ELF-1 (cell line): ENCODE results near the gene EPHA5.

Experiments
- DNase-seq: peaks from one replicate; pipeline ENCODE4 v3.0.0-alpha.2; 2016; ENCODE audit warnings: low read depth, low spot score

EPHA5 gene

DNA sequence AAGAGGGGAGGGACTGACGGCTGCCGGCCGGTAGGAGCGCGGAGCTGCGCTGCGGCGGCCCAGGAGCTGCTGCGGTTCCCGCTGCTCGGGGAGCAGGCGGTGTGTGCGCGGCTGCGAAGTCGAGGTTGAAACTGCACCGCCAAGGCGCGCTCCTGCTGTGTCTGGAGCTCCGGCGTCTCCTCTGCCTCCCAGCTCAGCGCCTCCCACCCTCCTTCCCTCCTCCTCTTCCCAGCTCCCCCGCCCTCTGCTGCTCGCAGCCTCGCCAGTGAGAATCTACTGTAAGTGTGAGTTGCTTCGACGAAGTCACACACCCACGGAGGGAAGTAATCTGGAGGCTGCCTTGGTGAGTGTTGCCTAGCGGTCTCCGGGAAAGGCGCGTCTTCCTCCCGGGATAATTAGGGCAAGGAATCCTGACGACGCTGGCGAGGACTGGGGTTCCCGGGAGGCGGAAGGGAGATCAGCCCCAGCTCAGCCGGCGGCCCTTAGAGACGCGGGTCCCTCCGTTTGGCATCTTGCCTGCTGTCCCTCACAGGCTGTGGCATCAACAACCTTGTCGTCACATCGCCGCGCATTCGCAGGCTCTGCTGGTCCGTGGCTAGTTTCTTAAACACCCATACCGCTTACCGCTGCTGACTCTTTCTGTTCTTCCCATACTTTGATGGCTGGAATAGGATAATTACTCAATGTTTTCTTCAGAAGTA lies at the start of gene EPHA5:
Gene EPHA5, minus strand, starts transcription at position 159 of the 701 bp plus-strand sequence. CDS start 747 bp downstream, outside the sequence.
- DNase-seq, result peak; percentile 93

DNA sequence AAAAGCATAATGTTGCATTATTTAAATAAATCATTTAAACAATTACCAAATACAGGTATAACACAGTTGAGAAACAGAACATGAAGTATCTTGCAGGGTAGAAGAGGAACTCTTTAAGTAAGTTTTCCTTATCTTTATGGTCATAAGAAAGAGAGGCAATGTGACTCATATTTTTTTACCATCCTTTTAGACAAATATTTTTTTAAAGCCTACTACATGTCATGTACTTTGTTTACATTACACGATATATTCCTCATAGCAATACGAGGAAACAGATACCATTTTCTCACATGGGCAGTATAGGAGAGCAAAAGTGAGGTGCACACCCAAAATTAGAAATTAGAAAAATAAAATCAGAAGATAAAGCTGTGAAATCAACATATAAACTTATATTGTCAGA lies 49.3 kb upstream of the EPHA5 start:
- no peak for DNase-seq

DNA sequence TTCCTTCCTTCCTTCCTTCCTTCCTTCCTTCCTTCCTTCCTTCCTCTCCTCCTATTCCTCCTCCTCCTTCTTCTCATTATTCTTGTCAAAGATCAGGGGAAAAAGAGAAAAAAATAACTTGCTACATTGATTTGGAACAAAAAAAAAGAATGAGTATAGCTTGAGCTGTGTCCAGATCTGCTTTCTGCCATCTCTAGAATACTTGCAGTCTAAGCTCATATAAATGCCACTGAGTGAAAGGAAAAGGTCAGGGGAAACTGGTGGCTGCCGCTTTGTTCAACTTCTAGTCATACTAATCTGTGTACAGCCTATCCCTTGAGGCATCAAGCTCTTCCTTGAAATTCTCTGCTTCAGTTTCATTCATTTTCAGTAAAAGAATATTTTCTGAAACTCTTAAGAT lies 28.3 kb upstream of the EPHA5 start:
- no peak for DNase-seq

DNA sequence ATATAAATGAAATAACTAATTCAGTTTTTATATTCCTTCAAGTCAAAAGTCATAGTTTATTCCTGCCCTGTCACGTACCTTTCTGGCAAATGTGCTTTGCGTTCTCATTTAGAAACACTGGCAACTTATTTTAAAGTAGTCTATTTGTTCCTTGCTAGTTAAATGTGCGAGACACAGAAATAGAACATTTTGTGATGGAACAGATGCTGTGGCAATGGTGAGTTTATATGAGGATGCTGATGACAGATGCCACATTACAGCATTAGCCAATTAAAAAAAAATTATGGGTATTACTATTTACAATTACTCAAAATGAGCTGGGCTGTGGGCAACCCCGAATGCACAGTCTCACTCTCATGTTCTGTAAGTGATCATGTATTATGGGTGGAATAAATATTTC lies 26.1 kb upstream of the EPHA5 start:
- DNase-seq, result no peak

DNA sequence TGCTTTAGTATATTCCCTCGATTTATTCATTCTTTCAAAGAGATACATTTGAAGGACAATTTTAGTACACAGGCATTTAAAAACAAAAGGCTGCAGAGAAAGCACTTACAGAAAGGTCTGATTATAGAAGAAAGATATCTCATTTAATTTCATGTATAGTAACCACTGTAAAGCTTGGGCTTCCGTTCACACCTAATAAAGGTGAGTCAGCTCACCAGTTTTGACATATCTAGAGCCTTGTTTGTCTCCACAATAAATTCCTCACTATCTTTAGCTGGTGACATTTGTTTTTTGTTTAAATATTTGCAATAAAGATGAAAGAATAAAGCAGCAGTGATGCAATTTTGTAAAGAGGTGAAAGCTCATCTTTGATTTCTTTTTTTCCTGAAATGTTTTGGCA lies 1.1 kb upstream of the EPHA5 start:
- DNase-seq, result no peak

DNA sequence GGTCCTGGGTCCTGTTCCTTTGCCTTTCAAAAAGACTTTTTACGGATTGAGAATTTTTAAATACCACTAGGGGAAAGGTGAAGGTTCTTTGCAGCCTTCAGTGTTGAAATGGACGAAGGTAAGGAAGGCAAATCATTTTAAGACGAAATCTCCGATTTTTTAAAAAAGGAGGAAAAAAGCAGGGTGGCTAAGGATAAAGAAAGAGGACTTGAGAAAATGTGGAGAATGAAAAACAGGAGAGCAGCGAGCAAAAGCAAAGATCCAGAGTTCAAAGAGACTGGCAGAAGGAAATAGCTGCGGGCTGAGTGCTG lies 314 bp downstream of the EPHA5 start:
- DNase-seq, result no peak

GRCh38 chr4:65669111-65670019 lies 924 bp downstream of the EPHA5 start:
- DNase-seq, result peak; percentile 7

- DNase-seq, result peak; percentile 5
Observed at GRCh38 chr4:65668201-65669089, 1.8 kb downstream of the EPHA5 start.

DNA sequence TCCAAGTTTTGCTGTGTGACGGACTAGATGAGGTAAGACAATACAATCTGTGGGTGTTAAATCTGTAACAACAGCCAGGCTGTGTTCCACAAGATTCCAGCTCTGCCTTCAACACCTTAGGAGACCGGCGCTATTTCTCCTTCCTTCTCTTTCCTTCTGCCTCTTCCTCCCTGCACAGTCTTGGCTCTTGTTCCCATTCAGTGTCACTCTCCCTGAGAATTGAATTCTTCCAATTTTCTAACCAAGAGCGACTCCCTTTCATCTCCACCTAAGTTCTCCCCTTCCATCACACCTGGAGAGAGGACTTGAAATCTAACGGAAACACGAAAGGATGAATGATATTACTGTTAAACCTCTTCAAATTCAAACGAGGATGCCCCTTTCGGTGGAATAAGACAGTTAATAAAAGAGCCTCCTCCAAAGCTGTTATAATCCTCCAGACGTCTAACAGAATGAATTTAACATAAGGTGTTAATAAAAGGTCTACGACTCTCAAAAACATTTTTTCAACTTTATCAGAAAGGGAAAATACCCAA lies 2.7 kb downstream of the EPHA5 start:
- DNase-seq, result peak; percentile 1

DNA sequence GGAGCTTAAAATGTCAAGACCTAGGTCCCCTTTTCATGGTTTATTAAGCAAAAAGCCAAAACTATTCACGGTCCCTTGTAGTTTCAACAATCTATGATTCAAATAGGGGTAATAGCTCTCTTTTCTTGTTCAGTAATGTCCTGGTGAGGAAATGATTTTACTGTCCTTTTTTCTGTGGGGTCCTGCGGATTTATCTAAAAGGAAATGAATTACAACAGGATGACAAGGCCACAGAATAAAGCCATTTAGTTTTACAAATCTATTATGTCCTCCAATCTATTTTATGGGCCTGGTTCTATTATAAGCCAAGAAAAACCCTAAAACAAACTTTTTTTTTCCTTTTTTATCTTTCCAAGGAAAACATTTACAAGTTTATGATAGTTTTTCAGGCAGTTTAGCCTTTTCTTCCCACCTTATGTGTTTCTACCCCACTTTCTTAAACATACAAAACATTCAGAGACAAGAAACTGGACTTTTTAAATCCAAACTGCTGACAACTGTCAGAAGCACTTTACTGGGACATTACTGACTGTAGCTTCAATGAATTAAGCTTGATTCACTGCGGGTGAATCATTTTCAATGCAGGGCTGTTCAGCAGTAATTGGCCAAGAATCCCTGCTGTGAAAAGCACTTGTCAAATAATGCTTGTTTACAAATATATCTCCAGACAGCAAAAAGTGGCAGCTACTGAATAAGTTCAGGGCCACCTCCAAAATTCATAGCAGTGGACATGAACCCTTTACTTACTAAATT lies 4.3 kb downstream of the EPHA5 start:
- no peak for DNase-seq

- DNase-seq, result no peak
Observed at GRCh38 chr4:65661471-65661870, 8.8 kb downstream of the EPHA5 start.

GRCh38 chr4:65658117-65658516 lies 12.2 kb downstream of the EPHA5 start:
- peak; percentile 11 for DNase-seq

GRCh38 chr4:65656008-65656407 lies 14.3 kb downstream of the EPHA5 start:
- DNase-seq, result no peak

GRCh38 chr4:65654976-65655375 lies 15.3 kb downstream of the EPHA5 start:
- no peak for DNase-seq

GRCh38 chr4:65653740-65654361 lies 16.4 kb downstream of the EPHA5 start:
- no peak for DNase-seq

DNA sequence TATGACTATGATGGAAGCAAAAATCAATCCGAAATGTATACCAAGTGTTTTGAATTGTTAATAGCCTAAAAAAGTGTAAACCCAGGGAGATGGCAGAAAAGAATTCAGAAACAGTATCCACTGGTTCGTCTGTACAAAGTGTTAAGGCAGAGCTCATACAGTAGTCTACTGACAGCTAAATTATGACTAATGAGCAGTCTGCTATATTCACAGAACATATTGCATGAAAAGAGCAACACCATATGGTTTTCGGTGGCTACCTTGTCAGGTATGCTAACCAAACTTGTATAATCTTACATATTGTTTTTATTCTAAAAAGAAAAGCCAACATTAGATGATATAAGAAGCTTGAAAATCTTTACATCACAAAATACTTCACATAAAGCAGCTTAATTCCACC lies 18.5 kb downstream of the EPHA5 start:
- no peak for DNase-seq

DNA sequence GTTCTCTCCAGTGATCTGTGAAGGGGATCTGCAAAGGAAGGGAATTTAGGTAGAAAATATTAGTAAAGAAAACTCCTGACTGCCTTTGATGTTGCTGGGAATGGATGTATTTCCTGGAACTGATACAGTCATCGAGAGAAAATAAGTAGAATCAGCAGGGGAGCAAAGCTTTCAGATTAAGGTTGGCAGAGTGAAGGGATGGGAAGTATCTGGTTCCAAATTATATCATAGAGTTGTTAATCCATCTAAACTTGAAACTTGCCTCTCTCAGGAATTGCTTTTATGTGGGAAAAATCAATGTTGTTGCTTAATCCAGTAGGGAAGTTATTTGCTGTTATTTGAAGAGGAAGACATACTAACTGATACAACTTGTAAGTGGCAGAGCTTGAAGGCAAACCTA lies 19.3 kb downstream of the EPHA5 start:
- DNase-seq, result no peak

GRCh38 chr4:65646136-65646535 lies 24.2 kb downstream of the EPHA5 start:
- no peak for DNase-seq

DNA sequence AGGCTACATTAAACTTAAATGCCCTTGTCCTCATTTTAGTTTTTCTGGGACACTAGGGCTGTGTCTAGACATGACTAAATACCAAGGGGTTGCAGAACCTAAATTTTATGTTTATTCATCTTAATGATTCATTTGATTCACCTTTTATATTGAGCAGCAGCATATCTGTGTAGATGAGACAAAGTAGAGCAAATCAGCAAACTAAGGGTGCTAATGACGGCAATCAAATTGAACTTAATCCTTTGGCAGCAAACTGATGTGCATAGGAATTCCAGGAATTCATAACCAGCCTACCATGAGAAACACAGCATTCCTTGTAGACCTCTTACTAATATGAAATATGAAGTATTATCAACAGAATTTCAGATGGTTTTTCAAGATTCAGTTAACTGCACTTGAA lies 25.1 kb downstream of the EPHA5 start:
- no peak for DNase-seq

GRCh38 chr4:65635051-65635821 lies 35.1 kb downstream of the EPHA5 start:
- DNase-seq, result no peak
